ENCODE results near the gene CTTNBP2NL.
"Not testable (repeated sequence)": the region's sequence is repeated elsewhere in the genome, so short reads cannot be mapped to it uniquely, and the experiment has no call there.

The CTTNBP2NL gene

GRCh38 chr1:112470966-112471365 is 75.0 kb downstream of the CTTNBP2NL start:
- no peak overlapping the region for H3K4me3 ChIP-seq (ENCODE audit: low read depth, low read length)
- no peak for TF ChIP-seq CTCF (IDR thresholded peaks at IDR 0.05; ENCODE audit: low read depth, low read length)

GRCh38 chr1:112472142-112472541 is 76.1 kb downstream of the CTTNBP2NL start:
- no peak overlapping the region for H3K4me3 ChIP-seq (ENCODE audit: low read depth, low read length)
- TF ChIP-seq CTCF (IDR thresholded peaks at IDR 0.05; ENCODE audit: low read depth, low read length), result no peak

GRCh38 chr1:112477550-112477949 is 81.5 kb downstream of the CTTNBP2NL start:
- no peak for TF ChIP-seq CTCF (IDR thresholded peaks at IDR 0.05; ENCODE audit: low read depth, low read length)

GRCh38 chr1:112478314-112478713 is 82.3 kb downstream of the CTTNBP2NL start:
- no peak overlapping the region for H3K4me3 ChIP-seq (ENCODE audit: low read depth, low read length)
- no peak for TF ChIP-seq CTCF (IDR thresholded peaks at IDR 0.05; ENCODE audit: low read depth, low read length)

More at GRCh38 chr1:112477550-112477949, 81.5 kb downstream of the CTTNBP2NL start:
- H3K4me3 ChIP-seq (ENCODE audit: low read depth, low read length), result no peak overlapping the region

GRCh38 chr1:112486063-112486462 is 90.0 kb downstream of the CTTNBP2NL start:
- H3K4me3 ChIP-seq (ENCODE audit: low read depth, low read length), result not testable (repeated sequence)

GRCh38 chr1:112487686-112488085 is 91.7 kb downstream of the CTTNBP2NL start:
- not testable (repeated sequence) for H3K4me3 ChIP-seq (ENCODE audit: low read depth, low read length)

GRCh38 chr1:112488141-112488540 is 92.1 kb downstream of the CTTNBP2NL start:
- H3K4me3 ChIP-seq (ENCODE audit: low read depth, low read length), result no peak overlapping the region
- no peak for TF ChIP-seq CTCF (IDR thresholded peaks at IDR 0.05; ENCODE audit: low read depth, low read length)

- TF ChIP-seq CTCF (IDR thresholded peaks at IDR 0.05; ENCODE audit: low read depth, low read length), result no peak
Measured at GRCh38 chr1:112492076-112492475, 96.1 kb downstream of the CTTNBP2NL start.

More at GRCh38 chr1:112492076-112492475, 96.1 kb downstream of the CTTNBP2NL start:
- H3K4me3 ChIP-seq (ENCODE audit: low read depth, low read length), result no peak overlapping the region
